ENCODE measurements around the gene TTC19. TPM values are rescaled to one million over a fixed set of nuclear protein-coding genes. Genes with fewer than 3 reads are reported as not detected.

Gene TTC19
- polyA plus RNA-seq, 1 donor (not counting 4 experiments of a cell fraction or from before 2014, with no cell fraction given), result 14.3 TPM

DNA sequence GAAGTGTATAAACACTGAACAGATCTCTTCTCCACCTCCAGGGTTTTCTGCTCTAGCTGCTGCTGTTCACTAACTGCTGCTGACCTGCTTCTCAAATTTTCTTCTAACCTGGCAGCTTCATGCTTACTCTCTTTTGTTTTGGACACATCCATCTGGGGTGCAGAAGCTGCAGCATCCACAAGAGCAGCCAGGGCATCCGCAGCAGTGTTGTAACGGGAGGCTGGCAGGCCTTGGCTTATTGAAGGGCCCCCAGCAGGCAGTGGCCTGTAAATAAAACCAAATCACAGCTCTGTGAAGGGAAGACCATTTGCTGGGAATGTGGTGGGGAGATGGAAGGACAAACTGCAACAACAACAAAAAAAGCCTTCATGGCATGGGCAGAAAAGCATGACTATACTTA lies 62.0 kb downstream of the TTC19 start:
- H3K79me2 ChIP-seq (ENCODE audit: control insufficient read depth, insufficient read depth, low read length), result no peaks in the 10 kb centered on the region
- no peaks in the 10 kb centered on the region for H3K9me3 ChIP-seq (ENCODE audit: control insufficient read depth, low read depth, low read length)
- no peaks in the 10 kb centered on the region for H3K4me1 ChIP-seq (ENCODE audit: control insufficient read depth, extremely low read depth, insufficient read depth, low read length)

DNA sequence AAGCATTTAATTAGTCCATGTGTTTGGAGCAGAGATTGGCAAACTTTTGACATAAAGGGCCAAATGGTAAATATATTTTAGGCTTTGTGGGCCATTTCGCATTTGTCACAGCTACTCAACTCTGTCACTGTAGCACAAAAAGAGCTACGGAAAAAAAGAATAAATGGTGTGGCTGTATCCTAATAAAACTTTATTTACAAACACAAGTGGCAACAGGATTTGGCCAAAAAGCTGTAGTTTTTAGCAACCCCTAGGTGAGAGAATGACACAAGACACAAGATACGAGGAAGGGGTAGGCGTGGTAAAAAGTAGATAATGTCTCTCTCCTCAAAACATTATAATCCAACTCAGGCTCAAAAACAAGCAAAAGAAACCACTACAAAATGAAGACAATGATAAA lies 66.5 kb downstream of the TTC19 start:
- no peaks in the 10 kb centered on the region for H4K20me1 ChIP-seq (ENCODE audit: control insufficient read depth, extremely low read depth, insufficient read depth, low read length)
- no peaks in the 10 kb centered on the region for H3K27me3 ChIP-seq (ENCODE audit: control insufficient read depth, extremely low read depth, insufficient read depth, low read length)
- no peaks in the 10 kb centered on the region for H3K9me3 ChIP-seq (ENCODE audit: control insufficient read depth, low read depth, low read length)
- no peak overlapping the region for H2AFZ ChIP-seq (ENCODE audit: control insufficient read depth, low read length)
- dilution Hi-C loops (cut with MboI; ENCODE audit: extremely low pct_ligation_motif_present, low sequenced_read_pairs), result no loop called here
- H3K4me1 ChIP-seq (ENCODE audit: control insufficient read depth, extremely low read depth, insufficient read depth, low read length), result no peaks in the 10 kb centered on the region
- H3K4me2 ChIP-seq (ENCODE audit: control insufficient read depth, extremely low read depth, insufficient read depth, low read depth, low read length), result no peak overlapping the region
- FAIRE-seq (no peak), DNase-seq (ENCODE audit: low read depth, low spot score) (no peak)
- TF ChIP-seq, protein P1, sequence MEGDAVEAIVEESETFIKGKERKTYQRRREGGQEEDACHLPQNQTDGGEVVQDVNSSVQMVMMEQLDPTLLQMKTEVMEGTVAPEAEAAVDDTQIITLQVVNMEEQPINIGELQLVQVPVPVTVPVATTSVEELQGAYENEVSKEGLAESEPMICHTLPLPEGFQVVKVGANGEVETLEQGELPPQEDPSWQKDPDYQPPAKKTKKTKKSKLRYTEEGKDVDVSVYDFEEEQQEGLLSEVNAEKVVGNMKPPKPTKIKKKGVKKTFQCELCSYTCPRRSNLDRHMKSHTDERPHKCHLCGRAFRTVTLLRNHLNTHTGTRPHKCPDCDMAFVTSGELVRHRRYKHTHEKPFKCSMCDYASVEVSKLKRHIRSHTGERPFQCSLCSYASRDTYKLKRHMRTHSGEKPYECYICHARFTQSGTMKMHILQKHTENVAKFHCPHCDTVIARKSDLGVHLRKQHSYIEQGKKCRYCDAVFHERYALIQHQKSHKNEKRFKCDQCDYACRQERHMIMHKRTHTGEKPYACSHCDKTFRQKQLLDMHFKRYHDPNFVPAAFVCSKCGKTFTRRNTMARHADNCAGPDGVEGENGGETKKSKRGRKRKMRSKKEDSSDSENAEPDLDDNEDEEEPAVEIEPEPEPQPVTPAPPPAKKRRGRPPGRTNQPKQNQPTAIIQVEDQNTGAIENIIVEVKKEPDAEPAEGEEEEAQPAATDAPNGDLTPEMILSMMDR (optimal IDR thresholded peaks at IDR 0.05 in 1 of 3, IDR thresholded peaks at IDR 0.05 in 1 of 3, conservative IDR thresholded peaks at IDR 0.05 in 1 of 3; ENCODE audit: extremely low read depth in 1 of 3, insufficient read depth in 2 of 3, low read length in 3 of 3), result no peak
- H3K9ac ChIP-seq (ENCODE audit: control insufficient read depth, extremely low read depth, insufficient read depth, low read length), result no peak overlapping the region
- no peaks in the 10 kb centered on the region for H3K9me1 ChIP-seq (ENCODE audit: control insufficient read depth, extremely low read depth, insufficient read depth, low read length)
- no peaks in the 10 kb centered on the region for H3K79me2 ChIP-seq (ENCODE audit: control insufficient read depth, insufficient read depth, low read length)
- H3K4me3 ChIP-seq (ENCODE audit: control insufficient read depth in 2 of 3, extremely low read depth in 1 of 3, insufficient read depth in 2 of 3, low read depth in 1 of 3, low read length in 3 of 3), result no peak overlapping the region
- H3K27ac ChIP-seq (ENCODE audit: control insufficient read depth, insufficient read depth, low read length), result no peak overlapping the region
- peaks cover 21 to 34% of the 10 kb centered on the region in 2 experiments for H3K36me3 ChIP-seq (ENCODE audit: control insufficient read depth in 2 of 2, extremely low read depth in 1 of 2, insufficient read depth in 2 of 2, low read length in 2 of 2)

More for the DNA sequence above, 62.0 kb downstream of the TTC19 start:
- Histone ChIP-seq H2AFZ (ENCODE audit: control insufficient read depth, low read length) (no peak overlapping the region), H4K20me1 (ENCODE audit: control insufficient read depth, extremely low read depth, insufficient read depth, low read length) (no peaks in the 10 kb centered on the region), H3K4me2 (ENCODE audit: control insufficient read depth, extremely low read depth, insufficient read depth, low read depth, low read length) (no peak overlapping the region), H3K27me3 (ENCODE audit: control insufficient read depth, extremely low read depth, insufficient read depth, low read length) (no peaks in the 10 kb centered on the region), H3K9ac (ENCODE audit: control insufficient read depth, extremely low read depth, insufficient read depth, low read length) (no peak overlapping the region), H3K27ac (ENCODE audit: control insufficient read depth, insufficient read depth, low read length) (no peak overlapping the region), H3K36me3 (ENCODE audit: control insufficient read depth in 2 of 2, extremely low read depth in 1 of 2, insufficient read depth in 2 of 2, low read length in 2 of 2) (peaks cover 20 to 31% of the 10 kb centered on the region in 2 experiments), H3K4me3 (ENCODE audit: control insufficient read depth in 2 of 3, extremely low read depth in 1 of 3, insufficient read depth in 2 of 3, low read depth in 1 of 3, low read length in 3 of 3) (no peak overlapping the region), H3K9me1 (ENCODE audit: control insufficient read depth, extremely low read depth, insufficient read depth, low read length) (no peaks in the 10 kb centered on the region)
- DNase-seq (ENCODE audit: low read depth, low spot score) (no peak), FAIRE-seq (no peak)
- TF ChIP-seq EZH2 (IDR thresholded peaks at IDR 0.05; ENCODE audit: low read length), result no peak
- TF ChIP-seq, protein P1 (optimal IDR thresholded peaks at IDR 0.05 in 1 of 3, IDR thresholded peaks at IDR 0.05 in 1 of 3, conservative IDR thresholded peaks at IDR 0.05 in 1 of 3; ENCODE audit: extremely low read depth in 1 of 3, insufficient read depth in 2 of 3, low read length in 3 of 3), result no peak
- dilution Hi-C loops (cut with MboI; ENCODE audit: extremely low pct_ligation_motif_present, low sequenced_read_pairs), result no loop called here
